ENCODE measurements around the gene PGBD5. TPM values are rescaled to one million over a fixed set of nuclear protein-coding genes. Genes with fewer than 3 reads are reported as not detected.

The PGBD5 gene
- total RNA-seq, 2 donors from 2014 or later: 2.6 to 4.3 TPM

DNA sequence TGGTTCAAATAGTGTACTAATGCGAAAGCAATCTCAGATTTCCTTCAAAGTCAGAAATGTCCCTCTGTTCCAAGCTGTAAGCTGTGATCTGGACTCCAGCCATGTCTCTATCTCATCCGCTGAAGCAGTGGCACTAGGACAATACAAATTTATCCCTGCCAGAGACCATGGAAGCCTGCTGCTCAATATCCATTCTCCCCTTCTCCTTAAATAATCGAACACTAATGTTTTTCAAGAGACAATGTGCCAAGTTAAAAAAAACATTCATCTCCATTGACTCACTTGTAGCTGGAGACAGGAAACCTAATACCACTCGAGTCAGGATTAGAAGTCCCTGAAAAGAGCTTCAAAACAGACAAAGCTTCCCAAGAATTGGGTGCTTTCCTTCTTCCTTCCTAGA lies 38.5 kb upstream of the PGBD5 start:
- TF ChIP-seq, protein P1, sequence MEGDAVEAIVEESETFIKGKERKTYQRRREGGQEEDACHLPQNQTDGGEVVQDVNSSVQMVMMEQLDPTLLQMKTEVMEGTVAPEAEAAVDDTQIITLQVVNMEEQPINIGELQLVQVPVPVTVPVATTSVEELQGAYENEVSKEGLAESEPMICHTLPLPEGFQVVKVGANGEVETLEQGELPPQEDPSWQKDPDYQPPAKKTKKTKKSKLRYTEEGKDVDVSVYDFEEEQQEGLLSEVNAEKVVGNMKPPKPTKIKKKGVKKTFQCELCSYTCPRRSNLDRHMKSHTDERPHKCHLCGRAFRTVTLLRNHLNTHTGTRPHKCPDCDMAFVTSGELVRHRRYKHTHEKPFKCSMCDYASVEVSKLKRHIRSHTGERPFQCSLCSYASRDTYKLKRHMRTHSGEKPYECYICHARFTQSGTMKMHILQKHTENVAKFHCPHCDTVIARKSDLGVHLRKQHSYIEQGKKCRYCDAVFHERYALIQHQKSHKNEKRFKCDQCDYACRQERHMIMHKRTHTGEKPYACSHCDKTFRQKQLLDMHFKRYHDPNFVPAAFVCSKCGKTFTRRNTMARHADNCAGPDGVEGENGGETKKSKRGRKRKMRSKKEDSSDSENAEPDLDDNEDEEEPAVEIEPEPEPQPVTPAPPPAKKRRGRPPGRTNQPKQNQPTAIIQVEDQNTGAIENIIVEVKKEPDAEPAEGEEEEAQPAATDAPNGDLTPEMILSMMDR (IDR thresholded peaks at IDR 0.05): no peak
- TF ChIP-seq POLR2A (IDR thresholded peaks at IDR 0.05): no peak
- no peaks in the 10 kb centered on the region for H3K9me3 ChIP-seq
- ATAC-seq (no peak), DNase-seq (peak in 2 of 4 donors; percentile 24 to 29)
- H3K27me3 ChIP-seq: no peaks in the 10 kb centered on the region
- no peak overlapping the region for H3K4me3 ChIP-seq
- intact Hi-C loops (cut with DNase I): no loop called here
- H3K36me3 ChIP-seq (replicated peaks in 1 of 2; ENCODE audit: insufficient read depth in 1 of 2, low read depth in 2 of 2): no peaks in the 10 kb centered on the region
- peaks cover 5% of the 10 kb centered on the region for H3K4me1 ChIP-seq
- no peak overlapping the region for H3K27ac ChIP-seq
- 41 to 43% methylated on average over 3 to 4 of the region's 4 CpGs for WGBS, 2 donors

DNA sequence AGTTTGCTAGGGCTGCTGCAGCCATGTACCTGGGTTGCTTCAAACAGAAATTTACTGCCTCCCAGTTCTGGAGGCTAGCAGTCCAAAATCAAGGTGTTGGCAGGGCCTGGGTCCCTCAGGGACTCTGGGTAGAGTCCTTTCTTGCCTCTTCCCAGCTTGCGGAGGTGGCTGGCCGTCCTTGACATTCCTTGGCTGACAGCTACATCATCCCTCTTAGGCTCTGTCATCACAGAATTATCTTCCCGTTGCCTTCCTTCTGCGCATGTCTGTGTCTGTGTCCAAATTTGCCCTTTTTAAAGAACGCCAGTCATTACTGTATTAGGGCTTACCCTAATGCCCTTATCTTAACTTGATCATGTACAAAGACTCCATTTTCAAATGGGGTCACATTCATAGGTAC lies 37.6 kb upstream of the PGBD5 start:
- no peak for ATAC-seq
- TF ChIP-seq POLR2A (IDR thresholded peaks at IDR 0.05): no peak
- TF ChIP-seq, protein P1 (IDR thresholded peaks at IDR 0.05): no peak
- intact Hi-C loops (cut with DNase I): no loop called here

DNA sequence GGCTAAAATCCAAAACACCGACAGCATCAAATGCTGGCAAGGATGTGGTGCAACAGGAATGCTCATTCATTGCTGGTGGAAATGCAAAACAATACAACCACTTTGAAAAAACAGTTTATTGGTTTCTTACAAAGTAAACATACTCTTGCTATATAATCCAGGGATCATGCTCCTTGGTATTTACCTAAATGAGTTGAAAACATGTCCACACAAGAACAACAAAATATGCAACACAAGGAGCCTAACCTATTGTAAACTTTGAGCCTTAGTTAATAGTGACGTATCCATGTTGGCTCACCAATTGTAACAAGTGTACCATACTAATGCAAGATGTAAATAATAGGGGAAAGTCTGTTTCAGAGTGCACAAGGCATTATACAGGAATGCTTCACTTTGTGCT lies 37.2 kb upstream of the PGBD5 start:
- Histone ChIP-seq H3K4me3 (no peak overlapping the region), H3K27ac (no peak overlapping the region), H3K9me3 (no peaks in the 10 kb centered on the region), H3K27me3 (no peaks in the 10 kb centered on the region), H3K4me1 (peaks cover 10% of the 10 kb centered on the region), H3K36me3 (replicated peaks in 1 of 2; ENCODE audit: insufficient read depth in 1 of 2, low read depth in 2 of 2) (no peaks in the 10 kb centered on the region)
- intact Hi-C loops (cut with DNase I): no loop called here
- ATAC-seq: no peak
- 71 to 91% methylated on average over 2 of the region's 2 CpGs for WGBS, 2 donors
- no peak for DNase-seq
- TF ChIP-seq, protein P1 (IDR thresholded peaks at IDR 0.05): no peak
- no peak for TF ChIP-seq POLR2A (IDR thresholded peaks at IDR 0.05)

More for the DNA sequence above, 37.6 kb upstream of the PGBD5 start:
- Histone ChIP-seq H3K27me3 (no peaks in the 10 kb centered on the region), H3K27ac (no peak overlapping the region), H3K9me3 (no peaks in the 10 kb centered on the region), H3K4me3 (no peak overlapping the region), H3K36me3 (replicated peaks in 1 of 2; ENCODE audit: insufficient read depth in 1 of 2, low read depth in 2 of 2) (no peaks in the 10 kb centered on the region), H3K4me1 (peaks cover 5% of the 10 kb centered on the region)
- DNase-seq: no peak
- 72 to 75% methylated on average over 5 of the region's 5 CpGs for WGBS, 2 donors

DNA sequence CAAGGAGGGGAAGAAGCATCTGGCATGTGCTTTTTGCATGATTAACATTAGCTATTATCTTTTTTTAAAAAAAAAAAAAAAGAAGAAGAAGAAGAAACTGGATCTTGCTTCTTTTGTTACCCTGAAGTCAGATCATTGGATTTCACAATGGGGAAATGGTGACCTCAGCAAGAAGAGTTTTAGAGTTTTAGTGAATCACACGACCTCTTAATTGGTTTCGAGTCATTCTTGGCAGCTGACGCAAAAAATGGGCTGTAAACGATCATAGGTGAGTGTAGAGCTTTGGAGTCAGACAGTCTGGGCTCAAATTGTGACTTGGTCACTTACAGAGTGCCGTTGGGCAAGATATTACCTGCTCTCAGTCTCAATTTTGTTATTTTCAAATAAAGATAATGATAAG lies 33.3 kb upstream of the PGBD5 start:
- intact Hi-C loops (cut with DNase I): no loop called here
- no peaks in the 10 kb centered on the region for H3K36me3 ChIP-seq (replicated peaks in 1 of 2; ENCODE audit: insufficient read depth in 1 of 2, low read depth in 2 of 2)
- TF ChIP-seq, protein P1 (IDR thresholded peaks at IDR 0.05): no peak
- no peak for TF ChIP-seq POLR2A (IDR thresholded peaks at IDR 0.05)
- ATAC-seq (no peak), DNase-seq (peak in 1 of 4 donors; percentile 23)
- no peak overlapping the region for H3K27ac ChIP-seq
- H3K4me3 ChIP-seq: no peak overlapping the region
- 61 to 63% methylated on average over 5 of the region's 5 CpGs for WGBS, 2 donors
- H3K27me3 ChIP-seq: no peaks in the 10 kb centered on the region
- peaks cover 15% of the 10 kb centered on the region for H3K4me1 ChIP-seq
- no peaks in the 10 kb centered on the region for H3K9me3 ChIP-seq

DNA sequence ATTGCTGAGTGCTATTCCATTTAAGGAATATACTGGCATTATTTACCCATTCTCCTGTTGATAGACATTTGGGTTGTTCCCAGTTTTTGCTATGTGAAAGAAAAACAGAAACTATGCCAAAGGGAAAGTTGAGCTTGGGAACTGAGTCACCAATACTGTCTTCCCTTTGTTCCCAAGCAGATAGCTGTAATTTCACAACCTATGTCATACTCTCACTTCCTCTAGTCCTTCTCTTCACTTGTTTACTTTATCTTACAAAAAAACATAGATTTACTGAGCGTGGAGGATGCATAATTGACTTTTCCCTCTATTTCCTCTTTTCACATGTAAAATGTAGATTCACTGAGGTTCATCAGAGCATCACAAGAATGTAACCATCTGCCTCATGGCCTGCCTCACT lies 32.4 kb upstream of the PGBD5 start:
- no peak overlapping the region for H3K4me3 ChIP-seq
- WGBS, 2 donors: 44 to 59% methylated on average over 1 of the region's 1 CpG
- no peak for DNase-seq
- H3K27me3 ChIP-seq: no peaks in the 10 kb centered on the region
- no peak for ATAC-seq
- TF ChIP-seq POLR2A (IDR thresholded peaks at IDR 0.05): no peak
- TF ChIP-seq, protein P1 (IDR thresholded peaks at IDR 0.05): no peak
- H3K36me3 ChIP-seq (replicated peaks in 1 of 2; ENCODE audit: insufficient read depth in 1 of 2, low read depth in 2 of 2): no peaks in the 10 kb centered on the region
- intact Hi-C loops (cut with DNase I): no loop called here
- H3K4me1 ChIP-seq: peaks cover 14% of the 10 kb centered on the region
- H3K27ac ChIP-seq: no peak overlapping the region
- no peaks in the 10 kb centered on the region for H3K9me3 ChIP-seq
